SK-N-SH (cell line): ENCODE measurements around the gene CELF5.

Experiments used
- CTCF ChIP-seq: fragments of 200-600 bp; sonication (generic); IDR thresholded peaks from 2 replicates; pipeline ENCODE4 v1.6.1; 2017; ENCODE audit warnings: antibody characterized with exemption, mild to moderate bottlenecking, moderate library complexity
- EP300 ChIP-seq, 2 experiments: IDR thresholded peaks; 2 replicates each; pipeline versions ENCODE4 v1.4.0 to v1.6.1; 2012; ENCODE audit warnings: borderline replicate concordance in 1 of 2, low read depth in 1 of 2, low read length in 1 of 2
- FOSL2 ChIP-seq: IDR thresholded peaks from 2 replicates; pipeline ENCODE4 v1.4.0; 2012; ENCODE audit warnings: low read depth, mild to moderate bottlenecking, moderate library complexity, borderline replicate concordance
- IRF3 ChIP-seq: fragments of 150-350 bp; IDR thresholded peaks from 2 replicates; pipeline ENCODE4 v1.6.1; 2016; ENCODE audit warnings: mild to moderate bottlenecking, low read depth, low read length
- JUND ChIP-seq: IDR thresholded peaks from 2 replicates; pipeline ENCODE4 v1.4.0; 2012
- MAX ChIP-seq: IDR thresholded peaks from 2 replicates; pipeline ENCODE4 v1.4.0; 2012; ENCODE audit warnings: low read depth
- MXI1 ChIP-seq: IDR thresholded peaks from 2 replicates; pipeline ENCODE4 v1.6.1; 2012; ENCODE audit warnings: mild to moderate bottlenecking, low read depth, low read length, improper control_type of control experiment
- NFIC ChIP-seq: IDR thresholded peaks from 2 replicates; pipeline ENCODE4 v1.4.0; 2012; ENCODE audit warnings: borderline replicate concordance
- NRF1 ChIP-seq: IDR thresholded peaks from 2 replicates; pipeline ENCODE4 v1.6.1; 2012; ENCODE audit warnings: low read depth, mild to moderate bottlenecking, low read length
- REST ChIP-seq: IDR thresholded peaks from 2 replicates; pipeline ENCODE4 v1.6.1; 2012; ENCODE audit warnings: mild to moderate bottlenecking, low read depth, low read length, moderate library complexity
- RFX5 ChIP-seq: IDR thresholded peaks from 2 replicates; pipeline ENCODE4 v1.6.1; 2012; ENCODE audit warnings: mild to moderate bottlenecking, improper control_type of control experiment, low read length
- TAF1 ChIP-seq: IDR thresholded peaks from 2 replicates; pipeline ENCODE4 v1.6.1; 2012; ENCODE audit warnings: low read depth, mild to moderate bottlenecking, low read length, moderate library complexity, borderline replicate concordance
- USF2 ChIP-seq: fragments of 150-350 bp; IDR thresholded peaks from 2 replicates; pipeline ENCODE4 v1.6.1; 2017; ENCODE audit warnings: antibody characterized with exemption, low read length, low read depth, borderline replicate concordance
- YY1 ChIP-seq: IDR thresholded peaks from 2 replicates; pipeline ENCODE4 v1.4.0; 2012; ENCODE audit warnings: low read depth, mild to moderate bottlenecking

GRCh38 chr19:3276341-3276799 is 51.9 kb downstream of the CELF5 start:
- TF ChIP-seq MAX (no peak), TAF1 (no peak), CTCF (no peak), IRF3 (no peak), FOSL2 (no peak), YY1 (no peak), NRF1 (no peak), JUND (no peak), NFIC (no peak), RFX5 (no peak), USF2 (no peak), REST (no peak), EP300 (IDR thresholded peaks at IDR 0.05; ENCODE audit: borderline replicate concordance in 1 of 2, low read depth in 1 of 2, low read length in 1 of 2) (no peak), MXI1 (no peak)
